Breast epithelium (tissue), 4 donors: Measurements from ENCODE around the gene OR4S2. TPM values are rescaled to one million over a fixed set of nuclear protein-coding genes. Genes with fewer than 3 reads are reported as not detected.

Source experiments
- DNase-seq, 2 donors: peaks; one replicate each; pipeline ENCODE4 v3.0.0-alpha.2; 2019; ENCODE audit warnings: low spot score in 2 of 2
- H3K27ac ChIP-seq, 2 donors: fragments of 200-600 bp; sonication (generic) in 1 of 2; one replicate each; pipeline ENCODE4 v1.5.1; 2016 to 2019; ENCODE audit warnings: mild to moderate bottlenecking in 1 of 2
- H3K27me3 ChIP-seq, 2 donors: fragments of 200-600 bp; sonication (generic) in 1 of 2; one replicate each; pipeline versions ENCODE4 v1.5.1 to v1.6.0; 2017 to 2019; ENCODE audit warnings: control low read depth in 1 of 2, mild to moderate bottlenecking in 1 of 2
- H3K36me3 ChIP-seq: fragments of 200-600 bp; one replicate; pipeline ENCODE4 v1.5.1; 2019
- H3K4me1 ChIP-seq, 2 donors: fragments of 200-600 bp; sonication (generic); one replicate each; pipeline ENCODE4 v1.5.1; 2016 to 2019; ENCODE audit warnings: control low read depth in 1 of 2
- H3K4me3 ChIP-seq, 3 donors: fragments of 200-600 bp; sonication (generic); 1 replicate in 2 of 3; 2 replicates in 1 of 3; pipeline ENCODE4 v1.5.1; 2016 to 2019; ENCODE audit warnings: mild to moderate bottlenecking in 3 of 3, moderate library complexity in 2 of 3
- H3K9me3 ChIP-seq, 2 donors: fragments of 200-600 bp; sonication (generic) in 1 of 2; one replicate each; pipeline ENCODE4 v1.5.1; 2016 to 2019; ENCODE audit warnings: control low read depth in 1 of 2
- CTCF ChIP-seq, 3 donors: fragments of 450-650 bp; IDR thresholded peaks; one replicate each; pipeline ENCODE4 v1.5.1; 2016 to 2017; ENCODE audit warnings: antibody characterized with exemption in 3 of 3, mild to moderate bottlenecking in 3 of 3, moderate library complexity in 3 of 3
- POLR2A ChIP-seq: fragments of 450-650 bp; IDR thresholded peaks from one replicate; pipeline ENCODE4 v1.6.1; 2016; ENCODE audit warnings: antibody characterized with exemption, mild to moderate bottlenecking, moderate library complexity
- POLR2AphosphoS5 ChIP-seq, 3 donors: sonication (generic); formaldehyde crosslinking; IDR thresholded peaks; one replicate each; pipeline ENCODE4 v1.6.1; 2017; ENCODE audit warnings: antibody characterized with exemption in 3 of 3
- intact Hi-C: fragments of 100-400 bp; cut with DNase I; formaldehyde crosslinking; loops from one replicate; pipeline ENCODE4 v1.15.1; 2023; ENCODE audit warnings: low total_unique reads
- total RNA-seq, 3 donors: library from RNA; depleted of rRNA; stranded (reverse); fragments of >200 nt; gene quantifications; one replicate each; pipeline ENCODE4 v1.1.0, GENCODE V29; 2016

The OR4S2 gene
- total RNA-seq, 3 donors from 2014 or later: not detected

- intact Hi-C loops: no loop called here
- DNase-seq: no peak
These were observed 7.0 kb downstream of the OR4S2 start for GRCh38 chr11:55655096-55655495.

GRCh38 chr11:55658031-55658573 is 10.0 kb downstream of the OR4S2 start:
- no peak for TF ChIP-seq CTCF (IDR thresholded peaks at IDR 0.05)
- TF ChIP-seq POLR2AphosphoS5 (IDR thresholded peaks at IDR 0.05): no peak
- no peak for TF ChIP-seq POLR2A
- intact Hi-C loops: no loop called here

More at GRCh38 chr11:55655096-55655495, 7.0 kb downstream of the OR4S2 start:
- TF ChIP-seq POLR2AphosphoS5 (IDR thresholded peaks at IDR 0.05): no peak
- TF ChIP-seq POLR2A: no peak
- no peak for TF ChIP-seq CTCF (IDR thresholded peaks at IDR 0.05)
- H3K27me3 ChIP-seq: no peaks in the 10 kb centered on the region
- H3K27ac ChIP-seq: no peak overlapping the region
- no peak overlapping the region for H3K4me3 ChIP-seq
- H3K4me1 ChIP-seq: no peaks in the 10 kb centered on the region
- H3K36me3 ChIP-seq: no peaks in the 10 kb centered on the region
- H3K9me3 ChIP-seq: no peaks in the 10 kb centered on the region

GRCh38 chr11:55658608-55659007 is 10.5 kb downstream of the OR4S2 start:
- TF ChIP-seq CTCF (IDR thresholded peaks at IDR 0.05) (no peak), POLR2A (no peak), POLR2AphosphoS5 (IDR thresholded peaks at IDR 0.05) (no peak)
- Histone ChIP-seq H3K9me3 (no peaks in the 10 kb centered on the region), H3K4me1 (no peaks in the 10 kb centered on the region), H3K27ac (no peak overlapping the region), H3K4me3 (no peak overlapping the region), H3K27me3 (no peaks in the 10 kb centered on the region), H3K36me3 (no peaks in the 10 kb centered on the region)
- no peak for DNase-seq
- intact Hi-C loops: no loop called here

More at GRCh38 chr11:55658031-55658573, 10.0 kb downstream of the OR4S2 start:
- H3K9me3 ChIP-seq: no peaks in the 10 kb centered on the region
- H3K27me3 ChIP-seq: no peaks in the 10 kb centered on the region
- no peak for DNase-seq
- no peak overlapping the region for H3K27ac ChIP-seq
- no peaks in the 10 kb centered on the region for H3K4me1 ChIP-seq
- H3K4me3 ChIP-seq: no peak overlapping the region
- no peaks in the 10 kb centered on the region for H3K36me3 ChIP-seq

GRCh38 chr11:55661901-55662300 is 13.8 kb downstream of the OR4S2 start, which contains the start of gene OR4C6:
Gene OR4C6, plus strand, starts transcription at chr11:55662201. Its CDS starts 2,966 bp downstream, at chr11:55665167.
- TF ChIP-seq CTCF (IDR thresholded peaks at IDR 0.05) (no peak), POLR2AphosphoS5 (IDR thresholded peaks at IDR 0.05) (no peak), POLR2A (no peak)
- Histone ChIP-seq H3K27ac (no peak within 1 kb of the TSS), H3K4me1 (no peaks in the 10 kb centered on the region), H3K9me3 (no peaks in the 10 kb centered on the region), H3K27me3 (no peaks in the 10 kb centered on the region), H3K36me3 (no peaks in the 10 kb centered on the region), H3K4me3 (no peak within 1 kb of the TSS)
- intact Hi-C loops: loop anchor here (10.0 kb wide), 1 partner anchor 1733 kb away; the partner anchor contains the start of gene PRG2
- no peak for DNase-seq

GRCh38 chr11:55669376-55669775 is 21.2 kb downstream of the OR4S2 start:
- Histone ChIP-seq H3K9me3 (no peaks in the 10 kb centered on the region), H3K4me3 (no peak overlapping the region), H3K27ac (no peak overlapping the region), H3K36me3 (no peaks in the 10 kb centered on the region), H3K4me1 (no peaks in the 10 kb centered on the region), H3K27me3 (no peaks in the 10 kb centered on the region)
- intact Hi-C loops: loop anchor here (10.0 kb wide), 1 partner anchor 1725 kb away; the partner anchor contains the start of gene PRG2
- DNase-seq: no peak
- TF ChIP-seq POLR2A (no peak), POLR2AphosphoS5 (IDR thresholded peaks at IDR 0.05) (no peak), CTCF (IDR thresholded peaks at IDR 0.05) (no peak)
